HG03469 (cell line): Measurements from ENCODE around the gene PRDX5.
"Not testable (repeated sequence)": the region's sequence is repeated elsewhere in the genome, so short reads cannot be mapped to it uniquely, and the experiment has no call there.

ENCODE experiments used
- ATAC-seq: cut with Tn5 transposase; IDR thresholded peaks from one replicate; pipeline ENCODE4 v1.9.1; 2021; ENCODE audit warnings: mild to moderate bottlenecking, moderate library complexity, moderate number of reproducible peaks; ENCODE audit not compliant: unreplicated experiment

Gene PRDX5

DNA sequence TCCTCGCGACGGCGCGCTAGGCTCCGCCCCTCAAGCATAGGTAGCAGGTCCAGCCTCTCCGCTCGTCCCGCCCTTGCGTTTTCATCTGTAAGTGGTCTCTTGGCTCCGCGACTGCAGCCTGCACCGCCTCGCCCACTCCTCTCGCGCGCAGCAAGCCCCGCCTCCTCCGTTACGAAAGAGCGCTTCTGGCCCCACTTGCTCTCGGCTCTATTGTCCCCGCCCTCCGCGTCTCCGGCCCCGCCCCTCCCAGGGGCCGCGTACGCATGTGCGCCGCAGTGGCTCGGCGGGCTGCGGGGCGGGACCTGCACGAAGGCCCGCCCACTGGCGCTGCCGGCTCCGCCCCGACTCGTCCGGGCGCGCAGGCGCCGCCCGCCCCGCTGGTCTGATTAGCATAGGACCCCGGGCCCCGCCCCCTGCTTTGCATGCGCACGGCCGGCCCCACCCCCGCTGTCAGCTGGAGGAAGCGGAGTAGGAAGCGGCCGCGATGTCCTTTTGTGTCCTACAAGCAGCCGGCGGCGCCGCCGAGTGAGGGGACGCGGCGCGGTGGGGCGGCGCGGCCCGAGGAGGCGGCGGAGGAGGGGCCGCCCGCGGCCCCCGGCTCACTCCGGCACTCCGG, 12.7 kb upstream of the PRDX5 start, which contains the start of gene ESRRA:
Gene ESRRA, plus strand, starts transcription at position 450 of the 616 bp plus-strand sequence. CDS start 1,656 bp downstream, outside the sequence.
- ATAC-seq, result peak; percentile 44

DNA sequence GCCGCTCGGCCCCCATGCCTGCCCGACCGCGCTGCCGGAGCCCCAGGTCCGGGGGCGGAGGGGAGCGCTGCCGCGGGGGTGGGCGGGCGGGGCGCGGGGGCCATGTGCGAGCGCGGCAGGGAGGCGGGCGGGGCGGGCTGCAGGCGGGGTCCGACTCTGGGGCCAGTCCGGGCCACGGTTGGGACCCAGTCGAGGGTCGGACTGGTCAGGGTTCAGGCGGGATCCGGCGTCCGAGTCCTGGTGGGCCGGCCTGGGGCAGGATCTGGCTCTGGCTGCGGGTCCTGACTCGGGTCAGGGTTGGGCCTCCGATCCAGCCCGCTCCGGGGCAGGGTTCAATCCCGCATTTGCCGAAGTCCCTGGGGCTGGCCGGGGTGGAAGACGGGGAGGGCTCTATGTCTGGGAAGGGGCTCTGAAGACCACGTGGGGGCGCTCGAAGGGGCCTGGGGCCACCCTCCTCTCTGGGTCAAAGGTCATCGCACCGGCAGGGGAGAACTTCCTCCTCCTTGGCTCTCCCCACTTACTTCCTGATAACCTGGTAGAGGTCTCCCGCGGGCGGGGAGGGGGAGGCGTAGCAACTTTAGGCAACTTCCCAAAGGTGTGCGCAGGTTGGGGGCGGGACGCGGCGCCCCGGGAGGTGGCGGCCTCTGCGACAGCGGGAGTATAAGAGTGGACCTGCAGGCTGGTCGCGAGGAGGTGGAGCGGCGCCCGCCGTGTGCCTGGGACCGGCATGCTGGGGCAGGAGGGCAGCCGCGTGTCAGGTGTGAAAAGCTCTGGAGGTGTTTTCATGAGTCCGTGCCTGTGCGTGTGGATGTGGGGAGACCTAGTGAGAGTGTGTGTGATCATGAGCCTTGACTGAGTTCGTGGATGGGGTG, 12.0 kb upstream of the PRDX5 start:
- no peak for ATAC-seq

DNA sequence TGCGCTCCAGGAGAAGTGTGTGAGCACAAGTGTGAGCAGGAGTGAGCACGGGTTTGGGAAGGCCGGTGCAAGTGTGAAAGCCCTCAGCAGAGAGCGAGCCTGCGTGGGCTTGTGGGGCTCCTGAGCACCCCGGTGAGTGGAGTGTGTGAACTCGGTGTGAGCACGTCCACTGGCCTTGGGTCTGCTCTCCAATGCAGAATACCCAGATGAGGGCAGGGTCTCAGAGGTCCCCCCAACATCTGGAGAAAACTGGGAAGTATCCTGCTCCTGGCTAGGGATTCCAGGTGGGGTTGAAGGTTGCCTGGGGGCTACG, 11.4 kb upstream of the PRDX5 start:
- no peak for ATAC-seq

DNA sequence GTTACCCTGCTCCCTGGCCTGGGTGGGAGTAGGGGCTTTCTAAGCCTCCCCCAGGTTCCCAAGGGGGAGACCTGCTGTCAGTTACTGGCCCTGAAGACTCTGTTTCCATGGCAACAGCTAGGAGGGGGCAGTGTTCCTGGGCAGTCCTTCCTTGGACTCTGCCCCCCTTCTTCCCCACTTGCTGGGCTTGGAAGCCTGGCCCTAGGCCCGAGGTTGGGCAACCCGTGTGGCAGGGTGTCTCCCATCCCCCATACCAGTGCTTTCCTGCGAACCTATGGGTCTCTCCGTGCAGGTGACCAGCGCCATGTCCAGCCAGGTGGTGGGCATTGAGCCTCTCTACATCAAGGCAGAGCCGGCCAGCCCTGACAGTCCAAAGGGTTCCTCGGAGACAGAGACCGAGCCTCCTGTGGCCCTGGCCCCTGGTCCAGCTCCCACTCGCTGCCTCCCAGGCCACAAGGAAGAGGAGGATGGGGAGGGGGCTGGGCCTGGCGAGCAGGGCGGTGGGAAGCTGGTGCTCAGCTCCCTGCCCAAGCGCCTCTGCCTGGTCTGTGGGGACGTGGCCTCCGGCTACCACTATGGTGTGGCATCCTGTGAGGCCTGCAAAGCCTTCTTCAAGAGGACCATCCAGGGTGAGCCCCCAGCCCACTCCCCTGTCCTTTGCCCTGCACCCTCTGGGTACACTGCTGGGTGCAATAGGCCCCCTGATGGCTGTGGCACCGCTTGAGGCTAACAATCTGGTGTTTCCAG, 10.9 kb upstream of the PRDX5 start:
- ATAC-seq, result no peak

DNA sequence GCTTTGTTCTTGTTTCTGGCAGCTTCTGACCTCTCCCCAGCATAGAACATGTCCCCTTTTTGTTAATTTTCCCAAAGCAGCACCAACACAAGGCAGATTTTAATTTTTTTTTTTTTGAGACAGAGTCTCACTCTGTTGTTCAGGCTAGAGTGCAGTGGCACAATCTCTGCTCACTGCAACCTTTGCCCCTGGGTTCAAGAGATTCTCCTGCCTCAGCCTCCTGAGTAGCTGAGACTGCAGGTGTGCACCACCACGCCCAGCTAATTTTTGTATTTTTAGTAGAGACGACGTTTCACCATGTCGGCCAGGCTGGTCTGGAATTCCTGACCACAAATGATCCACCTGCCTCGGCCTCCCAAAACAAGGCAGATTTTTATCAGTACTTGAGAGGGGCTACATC, 10.1 kb upstream of the PRDX5 start:
- not testable (repeated sequence) for ATAC-seq

DNA sequence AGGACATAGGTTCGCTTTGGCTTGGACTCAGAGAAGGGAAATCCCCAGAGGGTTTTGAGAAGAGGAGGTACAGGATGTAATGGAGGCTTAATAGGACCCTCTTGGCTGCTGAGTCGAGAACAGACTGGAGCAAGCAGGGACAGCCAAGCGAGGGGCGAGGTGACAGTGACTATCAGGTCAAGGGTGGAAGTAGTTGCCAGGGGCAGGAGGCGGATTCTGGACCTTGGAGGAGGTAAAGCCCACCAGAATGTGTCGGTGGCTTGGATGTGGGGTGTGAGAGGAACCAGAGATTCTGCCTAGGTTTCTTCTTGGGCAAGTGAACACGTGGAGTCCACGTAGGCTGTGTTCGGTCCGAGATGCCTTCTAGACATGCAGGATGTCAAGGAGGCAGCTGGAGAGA, 5.0 kb upstream of the PRDX5 start:
- ATAC-seq, result no peak

DNA sequence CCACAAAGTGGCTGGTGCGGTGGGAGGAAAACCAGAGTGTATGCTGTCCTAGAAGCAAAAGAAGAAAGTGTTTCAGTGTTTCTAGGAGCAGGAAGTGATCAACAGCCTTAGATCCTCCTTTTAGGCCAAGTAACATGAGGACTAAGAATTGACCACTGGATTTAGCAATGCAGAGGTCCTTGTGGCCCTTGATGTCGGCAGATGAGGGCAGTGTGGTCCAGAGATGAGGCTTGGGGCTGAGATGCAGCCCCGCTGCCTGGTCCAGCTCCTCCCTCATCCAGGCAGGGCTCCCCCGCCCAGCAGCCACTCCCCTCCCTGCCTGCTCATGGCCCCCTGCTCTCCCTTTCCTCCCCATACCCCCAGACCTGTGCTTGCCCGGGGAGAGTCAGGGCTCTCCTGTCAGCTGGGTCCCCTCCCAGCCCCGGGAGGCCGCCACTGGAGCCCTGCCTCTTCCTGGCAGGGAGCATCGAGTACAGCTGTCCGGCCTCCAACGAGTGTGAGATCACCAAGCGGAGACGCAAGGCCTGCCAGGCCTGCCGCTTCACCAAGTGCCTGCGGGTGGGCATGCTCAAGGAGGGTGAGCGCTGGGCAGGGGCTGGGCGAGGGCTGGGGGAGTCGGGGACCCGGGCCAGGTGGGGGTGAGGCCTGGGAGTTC, 4.3 kb upstream of the PRDX5 start:
- ATAC-seq, result no peak

DNA sequence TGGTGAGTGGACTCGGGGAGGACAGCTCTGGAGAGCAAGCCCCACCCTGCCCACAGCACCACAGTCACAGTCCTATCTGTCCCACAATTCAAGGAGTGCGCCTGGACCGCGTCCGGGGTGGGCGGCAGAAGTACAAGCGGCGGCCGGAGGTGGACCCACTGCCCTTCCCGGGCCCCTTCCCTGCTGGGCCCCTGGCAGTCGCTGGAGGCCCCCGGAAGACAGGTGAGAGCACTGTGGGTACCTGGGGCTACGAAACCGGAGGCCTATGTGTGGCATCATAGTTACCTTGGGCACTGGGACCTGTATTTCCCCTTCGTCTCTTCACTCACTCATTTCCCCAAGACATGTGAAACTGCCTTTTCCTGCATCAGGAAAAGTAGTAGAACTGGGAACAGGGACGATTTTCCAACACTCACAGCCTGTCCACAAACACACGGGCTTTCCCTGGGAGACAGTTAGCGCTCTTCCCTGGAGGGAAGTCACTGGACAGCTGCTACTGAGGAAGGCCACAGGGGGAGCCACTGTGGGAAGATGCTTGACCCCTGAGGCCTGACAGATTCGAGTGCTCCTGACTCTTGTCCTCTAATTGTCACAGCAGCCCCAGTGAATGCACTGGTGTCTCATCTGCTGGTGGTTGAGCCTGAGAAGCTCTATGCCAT, 3.6 kb upstream of the PRDX5 start:
- no peak for ATAC-seq

DNA sequence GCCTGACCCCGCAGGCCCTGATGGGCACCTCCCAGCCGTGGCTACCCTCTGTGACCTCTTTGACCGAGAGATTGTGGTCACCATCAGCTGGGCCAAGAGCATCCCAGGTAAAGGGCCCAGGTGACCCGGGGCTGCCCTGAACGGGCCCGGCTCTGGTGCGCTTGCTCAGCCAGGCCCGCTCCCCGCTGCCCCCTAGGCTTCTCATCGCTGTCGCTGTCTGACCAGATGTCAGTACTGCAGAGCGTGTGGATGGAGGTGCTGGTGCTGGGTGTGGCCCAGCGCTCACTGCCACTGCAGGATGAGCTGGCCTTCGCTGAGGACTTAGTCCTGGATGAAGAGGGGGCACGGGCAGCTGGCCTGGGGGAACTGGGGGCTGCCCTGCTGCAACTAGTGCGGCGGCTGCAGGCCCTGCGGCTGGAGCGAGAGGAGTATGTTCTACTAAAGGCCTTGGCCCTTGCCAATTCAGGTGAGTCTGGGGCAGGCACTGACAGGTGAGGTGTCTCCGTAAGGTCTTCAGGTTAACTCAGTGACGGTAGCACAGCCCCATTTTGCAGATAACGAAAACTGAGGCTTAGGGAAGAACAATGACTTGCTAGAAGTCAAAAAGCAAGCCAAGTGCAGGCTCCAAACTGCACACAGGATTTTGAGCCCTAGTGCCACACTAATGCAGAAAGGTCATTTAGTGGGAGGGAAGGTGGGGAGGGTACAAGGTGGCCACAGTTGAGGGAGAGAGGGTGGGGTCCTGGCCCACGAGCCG, 2.9 kb upstream of the PRDX5 start:
- ATAC-seq, result no peak

DNA sequence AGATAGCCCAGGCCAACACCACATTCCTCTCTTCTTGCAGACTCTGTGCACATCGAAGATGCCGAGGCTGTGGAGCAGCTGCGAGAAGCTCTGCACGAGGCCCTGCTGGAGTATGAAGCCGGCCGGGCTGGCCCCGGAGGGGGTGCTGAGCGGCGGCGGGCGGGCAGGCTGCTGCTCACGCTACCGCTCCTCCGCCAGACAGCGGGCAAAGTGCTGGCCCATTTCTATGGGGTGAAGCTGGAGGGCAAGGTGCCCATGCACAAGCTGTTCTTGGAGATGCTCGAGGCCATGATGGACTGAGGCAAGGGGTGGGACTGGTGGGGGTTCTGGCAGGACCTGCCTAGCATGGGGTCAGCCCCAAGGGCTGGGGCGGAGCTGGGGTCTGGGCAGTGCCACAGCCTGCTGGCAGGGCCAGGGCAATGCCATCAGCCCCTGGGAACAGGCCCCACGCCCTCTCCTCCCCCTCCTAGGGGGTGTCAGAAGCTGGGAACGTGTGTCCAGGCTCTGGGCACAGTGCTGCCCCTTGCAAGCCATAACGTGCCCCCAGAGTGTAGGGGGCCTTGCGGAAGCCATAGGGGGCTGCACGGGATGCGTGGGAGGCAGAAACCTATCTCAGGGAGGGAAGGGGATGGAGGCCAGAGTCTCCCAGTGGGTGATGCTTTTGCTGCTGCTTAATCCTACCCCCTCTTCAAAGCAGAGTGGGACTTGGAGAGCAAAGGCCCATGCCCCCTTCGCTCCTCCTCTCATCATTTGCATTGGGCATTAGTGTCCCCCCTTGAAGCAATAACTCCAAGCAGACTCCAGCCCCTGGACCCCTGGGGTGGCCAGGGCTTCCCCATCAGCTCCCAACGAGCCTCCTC, 2.0 kb upstream of the PRDX5 start:
- not testable (repeated sequence) for ATAC-seq

DNA sequence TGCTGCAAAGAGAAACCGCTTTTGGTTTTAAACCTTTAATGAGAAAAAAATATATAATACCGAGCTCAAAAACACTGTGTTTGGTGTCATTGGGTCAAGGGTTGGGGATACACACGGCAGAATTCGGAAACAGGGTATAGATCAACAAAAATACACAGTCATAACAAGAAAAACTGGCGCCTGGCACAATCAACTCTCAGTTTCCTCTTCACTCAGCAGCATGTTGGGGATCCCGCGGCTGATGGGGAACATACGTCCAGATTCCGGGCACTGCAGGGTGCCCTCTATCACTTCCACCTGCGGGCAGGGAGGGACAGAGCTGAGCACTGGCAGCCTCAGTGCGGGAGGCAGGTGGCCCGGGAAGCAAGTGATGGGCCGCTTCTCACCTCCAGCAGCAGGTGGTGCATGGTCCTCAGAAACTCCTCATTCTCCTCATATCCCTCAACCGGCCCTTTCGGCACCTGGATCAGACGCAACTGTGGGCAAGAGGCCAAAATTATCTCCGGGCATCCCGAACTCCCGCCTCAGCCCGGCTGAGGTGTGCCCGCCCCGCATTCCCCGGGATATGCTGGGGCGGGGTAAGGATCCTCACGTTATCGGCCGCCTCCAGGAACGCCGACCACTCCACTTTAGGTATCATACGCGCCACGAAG, 1.1 kb upstream of the PRDX5 start:
- ATAC-seq, result no peak

DNA sequence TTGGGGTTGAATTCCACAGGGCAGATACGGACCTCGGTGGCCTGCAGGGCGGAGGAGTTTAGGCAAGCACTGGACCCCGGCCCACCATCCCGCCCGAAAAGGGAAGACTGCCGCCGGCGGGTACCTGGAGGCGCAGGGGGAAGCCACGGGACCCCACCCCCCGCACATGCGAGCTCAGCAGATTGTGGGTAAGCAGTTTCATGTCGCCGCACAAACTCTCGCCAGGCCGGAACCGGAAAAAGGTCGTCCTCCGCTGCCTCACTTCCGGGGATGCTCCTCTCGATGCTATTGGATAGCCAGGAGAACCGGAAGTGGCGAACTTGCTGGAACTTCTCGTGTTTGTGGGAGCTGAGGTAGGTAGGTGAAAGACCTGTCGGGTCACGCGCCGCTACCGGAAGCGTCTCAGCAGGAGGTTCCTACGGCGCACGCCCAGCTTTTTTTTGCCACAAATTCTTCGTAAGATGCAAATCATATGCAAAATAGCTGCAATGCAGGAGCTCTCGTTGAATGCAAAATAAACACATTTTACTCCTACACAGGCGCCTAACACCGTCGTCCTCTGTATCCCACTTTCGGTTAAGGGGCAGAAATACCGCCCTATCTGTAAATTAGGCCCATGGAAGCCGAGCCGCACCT, 478 bp upstream of the PRDX5 start, which contains the start of gene TRMT112:
Gene TRMT112, minus strand, starts transcription at position 235 of the 636 bp plus-strand sequence. Its CDS starts 33 bp downstream, at position 202.
- ATAC-seq, result peak; percentile 37

DNA sequence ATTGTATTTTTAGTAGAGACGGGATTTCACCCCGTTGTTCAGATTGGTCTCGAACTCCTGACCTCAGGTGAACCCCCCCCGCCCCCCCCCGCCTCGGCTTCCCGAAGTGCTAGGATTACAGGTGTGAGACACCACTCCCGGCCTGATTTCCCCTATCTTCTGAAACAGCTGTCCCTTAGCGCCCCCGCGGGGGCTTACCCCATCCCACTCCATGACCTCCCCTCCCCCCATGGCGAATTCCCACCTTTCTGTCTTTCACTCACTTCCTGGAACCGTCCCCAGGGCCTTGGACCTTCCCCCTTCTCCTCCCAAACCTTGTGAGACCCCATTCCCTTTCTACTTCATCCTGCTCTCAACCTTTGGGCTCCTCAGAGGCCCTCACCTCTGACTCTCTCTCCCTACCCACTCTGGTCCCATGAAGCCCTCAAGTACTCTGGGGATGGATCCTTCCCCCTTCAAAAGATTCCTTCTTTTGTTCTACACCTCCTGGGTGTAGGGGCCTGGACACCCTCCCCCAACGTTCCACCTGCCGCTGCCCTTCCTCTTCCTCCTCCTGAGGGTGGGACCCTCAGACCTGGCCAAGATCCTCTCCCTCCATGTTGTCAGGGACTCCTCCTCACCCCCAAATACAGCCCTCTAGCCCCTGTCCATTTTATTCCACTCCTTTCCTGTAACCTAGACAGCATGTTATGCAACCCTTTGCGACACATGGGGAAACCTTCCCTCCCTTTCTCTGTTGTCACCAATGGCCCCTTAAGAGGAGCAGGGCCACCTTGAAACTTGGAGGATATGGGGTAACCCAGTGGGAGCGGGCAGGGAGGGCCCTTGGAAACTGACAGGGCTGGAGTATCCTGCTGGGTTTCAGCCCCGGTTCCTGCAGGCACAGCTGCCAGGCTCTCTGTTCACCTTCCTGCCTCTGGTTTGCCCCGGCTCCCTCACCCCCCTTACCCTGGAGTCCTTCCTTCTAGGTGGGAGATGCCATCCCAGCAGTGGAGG, 1.1 kb downstream of the PRDX5 start:
- ATAC-seq, result no peak

DNA sequence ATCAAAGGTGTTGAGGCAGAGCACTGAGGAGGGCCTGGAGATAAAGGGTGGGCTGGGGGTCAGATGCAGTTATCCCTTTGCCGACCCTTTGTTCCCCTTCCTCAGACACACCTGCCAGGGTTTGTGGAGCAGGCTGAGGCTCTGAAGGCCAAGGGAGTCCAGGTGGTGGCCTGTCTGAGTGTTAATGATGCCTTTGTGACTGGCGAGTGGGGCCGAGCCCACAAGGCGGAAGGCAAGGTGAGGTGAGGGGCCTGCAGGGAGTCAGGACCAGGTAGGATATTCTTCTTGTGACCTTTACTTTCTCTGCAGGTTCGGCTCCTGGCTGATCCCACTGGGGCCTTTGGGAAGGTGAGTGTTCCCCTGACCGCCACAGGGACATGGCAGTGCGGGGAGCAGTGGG, 2.6 kb downstream of the PRDX5 start:
- ATAC-seq, result no peak

DNA sequence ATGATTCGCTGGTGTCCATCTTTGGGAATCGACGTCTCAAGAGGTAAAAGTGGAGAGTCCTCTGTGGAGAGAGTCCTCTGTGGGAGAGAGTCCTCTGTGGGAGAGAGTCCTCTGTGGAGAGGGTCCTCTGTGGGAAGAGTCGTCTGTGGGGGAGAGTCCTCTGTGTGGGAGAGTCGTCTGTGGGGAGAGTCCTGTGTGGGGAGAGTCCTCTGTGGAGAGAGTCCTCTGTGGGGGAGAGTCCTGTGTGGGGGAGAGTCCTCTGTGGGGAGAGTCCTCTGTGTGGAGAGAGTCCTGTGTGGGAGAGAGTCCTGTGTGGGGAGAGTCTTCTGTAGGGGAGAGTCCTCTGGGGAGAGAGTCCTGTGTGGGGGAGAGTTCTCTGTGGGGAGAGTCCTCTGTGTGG, 3.1 kb downstream of the PRDX5 start:
- no peak for ATAC-seq

DNA sequence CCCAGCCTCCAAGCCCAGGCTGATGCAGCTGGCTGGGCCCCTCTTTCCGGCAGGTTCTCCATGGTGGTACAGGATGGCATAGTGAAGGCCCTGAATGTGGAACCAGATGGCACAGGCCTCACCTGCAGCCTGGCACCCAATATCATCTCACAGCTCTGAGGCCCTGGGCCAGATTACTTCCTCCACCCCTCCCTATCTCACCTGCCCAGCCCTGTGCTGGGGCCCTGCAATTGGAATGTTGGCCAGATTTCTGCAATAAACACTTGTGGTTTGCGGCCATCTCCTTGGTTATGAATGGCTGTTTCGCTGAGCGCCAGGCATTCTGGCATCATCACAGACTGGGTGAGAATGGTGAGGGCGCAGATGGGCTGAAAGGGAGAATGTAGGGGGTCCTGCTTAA, 3.6 kb downstream of the PRDX5 start:
- ATAC-seq, result no peak

DNA sequence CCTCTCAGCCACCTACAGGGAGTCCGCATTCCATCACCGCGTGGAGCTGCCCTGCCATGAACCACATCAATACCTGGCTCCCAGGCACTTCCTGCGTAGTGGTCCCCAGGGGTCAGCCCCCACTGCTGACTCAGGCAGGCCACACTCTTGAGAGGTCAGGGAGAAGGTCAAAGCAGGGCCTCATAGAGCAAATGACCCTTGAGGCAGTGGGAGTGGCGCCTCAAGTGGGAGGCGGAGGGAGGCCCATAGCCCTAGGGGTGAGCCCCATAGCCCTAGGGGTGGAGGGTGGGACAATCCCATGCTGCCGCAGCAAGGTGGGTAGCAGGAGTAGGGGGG, 5.0 kb downstream of the PRDX5 start:
- no peak for ATAC-seq
